CD4-positive, alpha-beta T cell (primary cell): Measurements from ENCODE around the gene GATA5. TPM values are rescaled to one million over a fixed set of nuclear protein-coding genes. Genes with fewer than 3 reads are reported as not detected.

Experiments used
- ATAC-seq: fragments of 200-7000 bp; cut with Tn5 transposase; one replicate; pipeline ENCODE4 v1.10.0; 2022; ENCODE audit warnings: mild to moderate bottlenecking; ENCODE audit not compliant: poor library complexity
- CTCF ChIA-PET: fragments of 350-600 bp; sonication (Branson Sonifier 250); formaldehyde crosslinking; loops from one replicate; lab custom pipeline; 2021; ENCODE audit warnings: antibody characterized with exemption, inconsistent platforms; lab: Charles Lee
- POLR2A ChIA-PET: fragments of 350-600 bp; sonication (Branson Sonifier 250); formaldehyde crosslinking; loops from one replicate; lab custom pipeline; 2021; ENCODE audit warnings: antibody characterized with exemption, inconsistent platforms; lab: Charles Lee
- DNase-seq, 14 experiments: peaks; one replicate each; pipeline ENCODE4 v3.0.0-alpha.2; 2013 to 2020; ENCODE audit warnings: mixed read lengths in 2 of 14
- H3K27ac ChIP-seq, 2 donors: one replicate each; pipeline versions ENCODE4 v1.5.1 to v1.7.0; 2013; ENCODE audit warnings: low read length in 2 of 2, low read depth in 1 of 2, mild to moderate bottlenecking in 1 of 2
- H3K27me3 ChIP-seq, 2 experiments: 1 replicate in 1 of 2; 2 replicates in 1 of 2; pipeline versions ENCODE4 v1.6.1 to v1.7.0; 2013; ENCODE audit warnings: low read length in 2 of 2, control low read depth in 1 of 2, mild to moderate bottlenecking in 1 of 2, moderate library complexity in 1 of 2; ENCODE audit not compliant: insufficient read depth in 2 of 2, control insufficient read depth in 1 of 2
- H3K36me3 ChIP-seq: one replicate; pipeline ENCODE4 v1.6.1; 2013; ENCODE audit warnings: low read length, control low read depth; ENCODE audit not compliant: insufficient read depth
- H3K4me1 ChIP-seq: one replicate; pipeline ENCODE4 v1.6.1; 2013; ENCODE audit warnings: low read length, control low read depth; ENCODE audit not compliant: insufficient read depth
- H3K4me3 ChIP-seq: one replicate; pipeline ENCODE4 v1.5.1; 2013; ENCODE audit warnings: mild to moderate bottlenecking, low read length, moderate library complexity
- H3K9me3 ChIP-seq, 2 experiments: 1 replicate in 1 of 2; 2 replicates in 1 of 2; pipeline versions ENCODE4 v1.6.1 to v1.7.0; 2013; ENCODE audit warnings: low read length in 2 of 2, mild to moderate bottlenecking in 2 of 2, control low read depth in 1 of 2, moderate library complexity in 1 of 2; ENCODE audit not compliant: control insufficient read depth in 1 of 2, insufficient read depth in 1 of 2
- H3K27ac Mint-ChIP-seq: one replicate; pipeline ENCODE4 v1.8.0; 2020; ENCODE audit warnings: mixed read lengths
- H3K27me3 Mint-ChIP-seq: one replicate; pipeline ENCODE4 v1.8.0; 2021; ENCODE audit warnings: mixed read lengths
- H3K36me3 Mint-ChIP-seq: one replicate; pipeline ENCODE4 v1.8.0; 2021; ENCODE audit warnings: low read depth, mixed read lengths
- H3K4me1 Mint-ChIP-seq: one replicate; pipeline ENCODE4 v1.8.0; 2021; ENCODE audit warnings: low read depth, mixed read lengths
- H3K4me3 Mint-ChIP-seq: one replicate; pipeline ENCODE4 v1.8.0; 2020; ENCODE audit warnings: mild to moderate bottlenecking, mixed read lengths
- H3K9me3 Mint-ChIP-seq: one replicate; pipeline ENCODE4 v1.8.0; 2020; ENCODE audit warnings: mixed read lengths
- intact Hi-C, 2 experiments: fragments of 100-400 bp; cut with DNase I in 1 of 2; cut with micrococcal nuclease in 1 of 2; formaldehyde crosslinking; loops; one replicate each; pipeline versions ENCODE4 v1.15.1 to v1.9.0; 2023 to 2025; cut with DNase I, micrococcal nuclease
- total RNA-seq, 174 experiments: library from RNA in 2 of 174; stranded (reverse) in 2 of 174; gene quantifications; one replicate each; pipeline ENCODE4 v1.2.3 and lab custom pipeline; 2021 to 2026
- TF ChIP-seq, protein P1 (sequence below): fragments of 200-600 bp; IDR thresholded peaks from one replicate; pipeline ENCODE4 v1.8.0; 2022; ENCODE audit warnings: antibody characterized with exemption, mild to moderate bottlenecking

GATA5 gene
- total RNA-seq, 2 experiments from 2014 or later: not detected

DNA sequence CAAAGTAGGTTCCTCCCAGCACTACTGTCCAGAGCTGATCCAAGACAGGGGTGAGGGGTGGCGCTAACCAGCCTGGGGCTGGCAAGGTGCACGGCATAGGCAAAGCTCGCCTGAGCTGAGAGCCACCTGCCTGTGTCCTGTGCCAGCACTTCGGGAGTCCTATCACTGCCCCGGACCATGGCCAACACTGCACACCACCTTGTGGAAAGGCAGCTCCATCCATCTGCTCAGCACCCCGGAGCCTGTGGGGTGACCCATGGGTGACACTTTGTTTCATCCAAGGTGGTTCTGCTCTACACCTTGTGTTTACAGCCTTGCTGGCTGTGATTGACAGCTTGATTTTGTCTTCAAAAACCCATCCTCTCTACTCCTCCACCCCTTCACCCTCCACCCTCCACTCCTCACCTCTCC is 32.9 kb upstream of the GATA5 start:
- Histone ChIP-seq H3K27ac (no peak overlapping the region), H3K4me1 (peaks cover 6% of the 10 kb centered on the region), H3K27me3 (peaks cover 6 to 9% of the 10 kb centered on the region in 2 experiments), H3K36me3 (no peaks in the 10 kb centered on the region), H3K9me3 (no peaks in the 10 kb centered on the region), H3K4me3 (no peak overlapping the region)
- H3K27ac Mint-ChIP-seq: no peak overlapping the region
- CTCF ChIA-PET: no interaction called here
- TF ChIP-seq, protein P1, sequence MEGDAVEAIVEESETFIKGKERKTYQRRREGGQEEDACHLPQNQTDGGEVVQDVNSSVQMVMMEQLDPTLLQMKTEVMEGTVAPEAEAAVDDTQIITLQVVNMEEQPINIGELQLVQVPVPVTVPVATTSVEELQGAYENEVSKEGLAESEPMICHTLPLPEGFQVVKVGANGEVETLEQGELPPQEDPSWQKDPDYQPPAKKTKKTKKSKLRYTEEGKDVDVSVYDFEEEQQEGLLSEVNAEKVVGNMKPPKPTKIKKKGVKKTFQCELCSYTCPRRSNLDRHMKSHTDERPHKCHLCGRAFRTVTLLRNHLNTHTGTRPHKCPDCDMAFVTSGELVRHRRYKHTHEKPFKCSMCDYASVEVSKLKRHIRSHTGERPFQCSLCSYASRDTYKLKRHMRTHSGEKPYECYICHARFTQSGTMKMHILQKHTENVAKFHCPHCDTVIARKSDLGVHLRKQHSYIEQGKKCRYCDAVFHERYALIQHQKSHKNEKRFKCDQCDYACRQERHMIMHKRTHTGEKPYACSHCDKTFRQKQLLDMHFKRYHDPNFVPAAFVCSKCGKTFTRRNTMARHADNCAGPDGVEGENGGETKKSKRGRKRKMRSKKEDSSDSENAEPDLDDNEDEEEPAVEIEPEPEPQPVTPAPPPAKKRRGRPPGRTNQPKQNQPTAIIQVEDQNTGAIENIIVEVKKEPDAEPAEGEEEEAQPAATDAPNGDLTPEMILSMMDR: no peak
- DNase-seq: no peak
- H3K27me3 Mint-ChIP-seq: peaks cover under 1% of the 10 kb centered on the region
- no peaks in the 10 kb centered on the region for H3K9me3 Mint-ChIP-seq
- ATAC-seq: peak; percentile 24
- POLR2A ChIA-PET: no interaction called here
- H3K4me1 Mint-ChIP-seq: no peaks in the 10 kb centered on the region
- no peaks in the 10 kb centered on the region for H3K36me3 Mint-ChIP-seq
- intact Hi-C loops: no loop called here
- no peak overlapping the region for H3K4me3 Mint-ChIP-seq

- H3K27me3 Mint-ChIP-seq: no peaks in the 10 kb centered on the region
- CTCF ChIA-PET: no interaction called here
- no peak for ATAC-seq
- Histone ChIP-seq H3K27ac (no peak overlapping the region), H3K4me1 (peaks cover 2% of the 10 kb centered on the region), H3K9me3 (no peaks in the 10 kb centered on the region), H3K4me3 (no peak overlapping the region), H3K27me3 (peaks cover 6% of the 10 kb centered on the region in 2 experiments), H3K36me3 (no peaks in the 10 kb centered on the region)
- TF ChIP-seq, protein P1: no peak
- H3K36me3 Mint-ChIP-seq: no peaks in the 10 kb centered on the region
- H3K9me3 Mint-ChIP-seq: no peaks in the 10 kb centered on the region
- POLR2A ChIA-PET: no interaction called here
- no peak overlapping the region for H3K27ac Mint-ChIP-seq
- DNase-seq: no peak
- H3K4me3 Mint-ChIP-seq: no peak overlapping the region
- no peaks in the 10 kb centered on the region for H3K4me1 Mint-ChIP-seq
- intact Hi-C loops: no loop called here
Observed at GRCh38 chr20:62507991-62508640, 32.3 kb upstream of the GATA5 start.

DNA sequence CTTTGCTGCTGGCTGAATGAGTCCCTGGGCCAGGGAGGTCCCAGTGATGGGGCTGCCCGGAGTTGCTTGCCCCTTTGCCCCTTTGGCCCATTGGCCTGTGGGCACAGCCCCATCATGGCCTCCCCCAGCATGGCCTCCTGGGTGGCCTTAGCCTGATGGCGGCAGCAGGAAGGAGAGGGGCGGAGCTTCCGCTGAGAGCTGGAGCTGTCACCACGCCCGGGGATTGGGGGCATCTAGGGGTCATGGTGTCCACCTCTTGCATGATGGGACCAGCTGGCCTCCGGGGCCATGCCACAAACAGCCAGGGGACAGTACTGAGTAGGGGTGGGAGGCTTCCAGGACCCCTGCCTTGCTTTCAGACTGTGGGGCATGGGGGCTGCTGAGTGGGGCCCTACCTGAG is 31.5 kb upstream of the GATA5 start:
- H3K27me3 Mint-ChIP-seq: no peaks in the 10 kb centered on the region
- ATAC-seq: no peak
- H3K9me3 Mint-ChIP-seq: no peaks in the 10 kb centered on the region
- no peaks in the 10 kb centered on the region for H3K4me1 Mint-ChIP-seq
- H3K36me3 Mint-ChIP-seq: no peaks in the 10 kb centered on the region
- H3K27ac ChIP-seq: no peak overlapping the region
- POLR2A ChIA-PET: no interaction called here
- no peak overlapping the region for H3K4me3 Mint-ChIP-seq
- H3K27ac Mint-ChIP-seq: no peak overlapping the region
- CTCF ChIA-PET: no interaction called here
- H3K27me3 ChIP-seq: no peaks in the 10 kb centered on the region
- DNase-seq: no peak
- no peaks in the 10 kb centered on the region for H3K9me3 ChIP-seq
- intact Hi-C loops: no loop called here
- peaks cover 4% of the 10 kb centered on the region for H3K4me1 ChIP-seq
- TF ChIP-seq, protein P1: no peak
- no peaks in the 10 kb centered on the region for H3K36me3 ChIP-seq
- H3K4me3 ChIP-seq: no peak overlapping the region
